ENCODE results near the gene NXPH4.

The NXPH4 gene

DNA sequence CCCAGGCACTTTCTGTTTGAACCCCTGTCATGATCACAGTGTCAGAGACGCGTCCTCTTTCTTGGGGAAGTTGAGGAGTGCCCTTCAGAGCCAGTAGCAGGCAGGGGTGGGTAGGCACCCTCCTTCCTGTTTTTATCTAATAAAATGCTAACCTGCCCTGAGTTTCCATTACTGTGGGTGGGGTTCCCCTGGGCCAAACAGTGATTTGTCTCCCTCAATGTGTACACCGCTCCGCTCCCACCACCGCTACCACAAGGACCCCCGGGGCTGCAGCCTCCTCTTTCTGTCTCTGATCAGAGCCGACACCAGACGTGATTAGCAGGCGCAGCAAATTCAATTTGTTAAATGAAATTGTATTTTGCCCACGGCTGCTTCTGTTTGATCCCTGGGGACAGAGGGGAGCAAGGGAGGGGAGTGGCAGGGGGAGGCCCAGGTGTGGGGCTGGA is 18.0 kb downstream of the NXPH4 start:
- no peak for FAIRE-seq

- no peak for FAIRE-seq
These were observed 18.6 kb downstream of the NXPH4 start for GRCh38 chr12:57235017-57235727.

DNA sequence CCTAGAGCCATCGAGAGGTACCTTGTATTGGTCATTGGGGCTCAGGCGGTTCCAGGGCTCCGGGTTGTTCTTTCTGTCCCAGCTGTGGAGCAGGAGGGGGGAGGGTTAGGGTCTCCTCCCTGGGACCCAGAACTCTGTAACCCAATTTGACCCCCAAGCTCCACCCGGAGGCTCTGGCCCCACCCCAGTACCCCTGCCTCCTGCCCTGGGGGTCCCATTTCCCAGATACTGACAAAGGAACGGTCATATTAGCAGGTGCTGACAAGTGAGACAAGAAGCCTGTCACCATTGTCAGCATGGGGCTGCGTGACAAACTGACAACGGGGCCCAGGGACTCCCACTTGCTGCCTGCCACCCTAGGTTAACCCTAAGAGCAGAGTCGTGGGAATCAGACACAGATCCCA is 19.1 kb downstream of the NXPH4 start:
- no peak for FAIRE-seq

GRCh38 chr12:57236201-57236924 is 19.8 kb downstream of the NXPH4 start:
- no peak for FAIRE-seq

DNA sequence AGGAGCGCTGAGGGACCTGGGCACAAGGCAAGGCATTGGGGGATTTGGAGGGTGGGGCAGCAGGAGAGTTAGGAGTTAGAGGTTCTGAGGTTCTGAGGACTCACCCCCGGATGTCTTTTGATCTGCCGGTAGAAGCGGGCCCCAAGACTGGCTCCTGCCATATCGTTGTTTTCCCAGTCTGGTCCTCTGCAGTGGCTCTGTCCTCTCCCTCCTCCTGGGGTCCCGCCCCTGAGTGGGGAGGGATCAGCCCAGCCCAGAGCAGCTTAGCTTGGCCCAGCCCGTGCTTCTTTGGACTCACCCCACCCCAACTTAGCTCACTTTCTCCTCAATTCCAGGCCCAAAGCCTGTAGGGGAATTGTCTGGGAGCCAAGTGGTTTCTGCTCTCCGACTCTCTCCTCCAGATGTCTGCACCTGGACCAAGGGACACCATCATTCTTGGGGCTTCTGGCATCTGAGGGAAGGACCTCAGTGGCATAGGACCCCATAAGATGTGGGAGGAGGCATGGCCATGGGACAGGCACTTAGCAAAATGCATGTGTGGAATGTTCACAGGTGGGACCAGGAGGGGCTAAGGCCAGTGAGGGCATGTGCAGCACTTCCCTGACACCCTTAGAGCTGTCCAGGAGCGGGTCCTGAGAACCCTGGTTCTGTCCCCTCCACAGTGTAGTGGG is 20.5 kb downstream of the NXPH4 start:
- no peak for FAIRE-seq

DNA sequence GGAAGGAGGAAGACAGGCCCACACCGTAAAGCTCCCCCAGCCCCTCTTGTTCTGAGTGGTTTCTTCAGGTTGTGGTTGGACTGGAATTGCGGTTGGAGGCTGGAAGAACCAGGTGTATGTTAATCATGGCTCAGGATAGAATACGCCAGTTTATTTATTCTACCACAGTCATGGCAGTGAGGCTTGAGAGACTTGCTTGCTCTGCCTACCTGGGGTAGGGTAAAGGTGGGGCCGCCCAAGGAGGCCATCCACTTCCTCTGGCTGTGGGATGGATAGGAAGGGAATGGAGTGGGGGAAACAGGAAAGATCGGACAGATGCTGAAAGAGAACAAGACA is 21.0 kb downstream of the NXPH4 start:
- FAIRE-seq, result no peak

DNA sequence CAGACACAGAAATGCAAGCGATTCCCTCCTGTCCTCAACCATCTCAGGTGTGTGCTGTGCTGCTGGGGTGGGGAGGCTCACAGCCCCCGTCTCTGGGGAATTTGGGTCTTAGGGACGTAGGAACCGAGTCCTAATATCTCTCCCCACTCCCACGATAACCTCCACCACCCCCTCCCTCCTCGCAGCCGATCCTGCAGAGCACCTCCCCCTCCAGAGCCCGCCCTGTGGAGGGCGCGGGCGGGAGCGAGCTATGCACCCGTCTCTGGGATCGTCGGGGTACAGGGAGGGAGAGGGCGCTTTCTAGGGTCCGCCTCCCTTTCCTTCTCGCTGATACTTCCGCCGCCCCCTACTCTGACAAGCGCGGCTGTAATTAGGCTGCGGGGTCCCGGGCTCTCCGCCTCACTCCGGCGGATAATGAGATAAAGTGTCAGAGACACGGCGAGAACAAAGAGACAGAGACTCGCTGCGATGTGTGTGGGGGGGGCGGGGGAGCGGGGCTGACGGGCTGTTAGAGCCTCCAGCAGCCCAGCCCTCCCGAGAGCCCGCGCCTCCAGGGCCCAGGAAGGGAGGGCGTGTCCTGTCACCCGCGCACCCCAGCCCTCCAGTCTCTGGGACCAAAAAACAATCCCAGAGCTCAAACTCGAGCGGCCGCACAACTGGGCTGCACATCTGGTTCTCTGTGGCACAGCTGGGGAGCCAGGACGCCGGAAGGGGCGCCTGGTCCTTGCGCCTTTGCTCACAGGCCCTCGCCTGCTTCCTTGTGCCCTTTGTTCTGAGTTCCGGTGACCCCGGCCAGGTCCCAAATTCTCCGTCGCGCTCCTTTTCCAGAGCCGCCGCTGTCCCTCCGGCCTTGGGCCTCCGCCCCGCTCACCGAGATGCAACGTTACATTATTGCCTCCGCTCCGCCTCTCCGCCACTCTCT is 21.6 kb downstream of the NXPH4 start:
- no peak for FAIRE-seq

DNA sequence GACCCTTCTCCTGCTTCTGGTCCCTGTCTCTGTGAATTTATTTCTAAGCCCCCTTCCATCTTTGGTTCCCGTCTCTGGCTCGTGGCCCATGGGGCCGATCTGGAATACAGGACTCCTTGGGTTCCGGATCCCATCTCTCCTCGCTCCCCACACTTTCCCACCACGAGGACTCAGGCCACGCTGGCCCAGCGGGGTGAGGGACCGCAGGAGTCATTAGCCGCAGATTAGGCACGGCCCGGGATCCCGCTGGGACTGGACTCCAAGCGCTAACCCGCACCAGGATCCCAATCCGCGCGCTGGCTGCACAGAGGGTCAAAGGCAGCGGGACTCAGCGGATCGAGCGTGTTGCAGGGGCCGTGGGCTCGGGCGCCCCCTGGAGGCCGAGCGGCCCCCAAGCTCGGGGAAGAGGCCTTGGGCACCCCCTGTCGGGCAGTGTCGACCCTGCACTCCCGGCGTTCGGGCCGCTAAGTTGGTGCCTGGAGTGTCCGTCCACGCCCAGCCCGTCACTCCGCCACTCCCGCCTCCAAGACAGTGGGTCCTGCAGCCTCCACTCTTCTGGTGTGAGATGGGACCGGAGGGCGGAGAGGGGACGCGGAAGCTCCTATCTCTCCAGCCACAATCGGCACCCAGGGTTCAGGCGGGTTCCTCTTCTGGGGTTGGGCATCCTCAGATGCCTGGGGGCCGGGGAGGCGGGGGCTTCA is 22.4 kb downstream of the NXPH4 start:
- no peak for FAIRE-seq

GRCh38 chr12:57239587-57240065 is 23.0 kb downstream of the NXPH4 start:
- FAIRE-seq, result no peak

GRCh38 chr12:57240066-57240921 is 23.7 kb downstream of the NXPH4 start:
- no peak for FAIRE-seq

DNA sequence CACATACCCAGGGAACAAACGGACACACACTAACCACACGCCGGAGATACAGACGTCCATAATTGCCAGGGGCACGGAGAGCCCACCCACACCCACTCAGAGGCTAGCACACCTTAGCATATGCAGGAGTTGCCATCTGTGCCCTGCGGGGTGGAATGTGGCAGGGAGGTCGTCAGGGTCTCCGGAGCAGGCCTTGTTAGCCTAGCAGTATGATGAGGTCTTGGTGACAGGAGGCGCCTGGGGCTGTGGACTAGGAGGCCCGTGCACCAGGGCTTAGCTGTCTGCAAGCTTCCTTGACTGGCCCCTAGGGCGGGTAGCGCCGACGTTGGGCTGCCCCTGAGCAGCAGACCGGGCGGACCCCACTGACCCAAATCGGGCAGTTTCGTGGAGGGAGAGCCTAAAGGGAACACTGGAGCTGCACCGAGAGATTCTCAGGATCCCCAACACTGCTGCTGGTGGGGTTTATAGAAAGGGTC is 24.4 kb downstream of the NXPH4 start:
- FAIRE-seq, result no peak

- FAIRE-seq, result no peak
These were observed 25.1 kb downstream of the NXPH4 start for GRCh38 chr12:57241402-57242310.

GRCh38 chr12:57242329-57242690 is 25.7 kb downstream of the NXPH4 start:
- FAIRE-seq, result no peak

- FAIRE-seq, result no peak
These were observed 26.3 kb downstream of the NXPH4 start for GRCh38 chr12:57242691-57243454.

GRCh38 chr12:57243521-57244311 is 27.1 kb downstream of the NXPH4 start:
- FAIRE-seq, result no peak

DNA sequence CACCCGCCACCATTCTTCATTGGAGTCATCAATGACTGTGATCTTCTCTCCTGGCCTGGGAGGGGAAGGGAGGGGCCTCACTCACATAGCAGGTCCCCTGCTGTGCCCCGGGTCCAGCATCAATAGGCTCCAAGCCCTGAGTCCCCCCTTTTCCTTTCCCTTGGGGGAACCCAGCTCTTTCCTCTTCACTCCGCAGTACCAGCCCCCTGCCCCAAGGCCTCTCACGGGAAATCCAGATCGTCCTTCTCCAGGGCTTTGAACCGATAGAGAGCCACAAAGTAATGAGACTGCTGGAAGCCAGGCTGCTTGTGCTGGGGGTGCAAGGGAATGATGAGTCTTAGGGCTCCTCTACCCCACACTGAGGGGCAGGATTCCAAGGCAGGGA is 27.7 kb downstream of the NXPH4 start:
- FAIRE-seq, result no peak

DNA sequence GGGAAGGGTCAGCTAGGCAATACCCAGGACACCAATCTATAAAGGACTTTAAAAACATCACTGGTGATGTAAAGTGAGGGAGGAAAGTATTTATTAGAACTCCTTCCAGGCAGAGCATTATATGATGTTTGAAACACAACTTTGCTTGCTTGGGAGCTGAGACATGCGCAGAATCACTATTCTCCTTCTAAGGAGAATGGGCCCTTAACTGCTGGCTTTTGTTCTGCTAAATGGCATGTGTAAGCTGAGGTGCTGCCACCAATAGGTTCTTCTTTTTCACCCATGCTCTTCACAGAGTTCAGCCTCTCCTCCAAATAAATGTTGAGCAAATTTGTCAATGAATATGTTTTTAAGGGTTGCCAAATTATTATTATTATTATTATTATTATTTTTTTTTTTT is 30.4 kb downstream of the NXPH4 start:
- FAIRE-seq, result no peak

Data from G401.6 (cell line).